Stimulated activated CD8-positive, alpha-beta memory T cell treated with anti-CD3 and anti-CD28 coated beads, Interleukin-4, amount 100 ng/mL, for 1 hour (primary cell): ENCODE results near the gene TNS1.
"Not testable (repeated sequence)": the region's sequence is repeated elsewhere in the genome, so short reads cannot be mapped to it uniquely, and the experiment has no call there.

Experiments used
- DNase-seq, 2 donors: peaks; one replicate each; pipeline ENCODE4 v3.0.0-alpha.2; 2020; ENCODE audit warnings: low read depth in 2 of 2, low spot score in 1 of 2

Gene TNS1

DNA sequence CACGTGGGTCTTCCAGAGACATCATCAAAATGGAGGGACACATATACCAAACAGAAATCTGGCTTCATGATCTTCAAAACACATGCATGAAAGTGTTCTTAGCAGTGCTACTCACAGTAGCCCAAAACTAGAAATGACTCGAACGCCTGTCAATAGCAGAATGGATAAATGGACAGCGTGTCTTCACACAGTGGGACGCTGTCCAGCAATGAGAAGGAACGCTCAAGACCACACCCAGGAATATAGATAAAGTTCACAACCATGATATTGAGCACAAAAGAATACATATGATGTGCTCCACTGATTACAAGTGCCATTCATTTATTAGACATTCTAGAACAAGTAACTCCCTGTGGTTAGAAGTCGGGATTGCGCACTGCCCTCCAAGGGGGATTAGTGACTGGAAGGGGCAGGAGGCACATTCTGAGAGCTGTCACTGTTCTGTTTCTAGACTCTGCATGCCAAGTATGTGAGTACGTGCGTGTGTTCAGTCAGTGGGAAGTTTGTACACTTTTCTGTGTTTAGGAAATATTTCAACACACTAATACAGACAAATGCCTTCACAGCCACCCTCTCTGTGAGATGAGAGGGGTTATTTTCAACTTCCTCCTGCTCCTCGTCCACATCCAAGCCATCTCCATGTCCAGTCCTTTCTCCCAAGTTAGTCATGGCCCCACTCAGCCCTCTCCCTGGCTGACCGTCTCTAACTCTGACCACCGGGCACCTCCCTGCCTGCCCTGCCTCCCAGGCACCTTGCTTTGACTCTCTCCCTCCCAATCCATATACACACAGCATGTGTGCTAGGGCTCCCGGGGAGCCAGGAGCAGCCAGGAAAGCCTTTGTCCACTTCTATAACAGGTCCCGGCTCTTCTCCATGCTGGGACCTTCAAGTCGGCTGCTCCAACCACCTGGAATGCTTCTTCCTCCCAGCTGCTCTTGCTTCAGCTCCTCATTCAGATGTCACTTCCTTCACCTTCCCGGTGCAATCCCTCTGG lies 26.9 kb upstream of the TNS1 start:
- DNase-seq = no peak

DNA sequence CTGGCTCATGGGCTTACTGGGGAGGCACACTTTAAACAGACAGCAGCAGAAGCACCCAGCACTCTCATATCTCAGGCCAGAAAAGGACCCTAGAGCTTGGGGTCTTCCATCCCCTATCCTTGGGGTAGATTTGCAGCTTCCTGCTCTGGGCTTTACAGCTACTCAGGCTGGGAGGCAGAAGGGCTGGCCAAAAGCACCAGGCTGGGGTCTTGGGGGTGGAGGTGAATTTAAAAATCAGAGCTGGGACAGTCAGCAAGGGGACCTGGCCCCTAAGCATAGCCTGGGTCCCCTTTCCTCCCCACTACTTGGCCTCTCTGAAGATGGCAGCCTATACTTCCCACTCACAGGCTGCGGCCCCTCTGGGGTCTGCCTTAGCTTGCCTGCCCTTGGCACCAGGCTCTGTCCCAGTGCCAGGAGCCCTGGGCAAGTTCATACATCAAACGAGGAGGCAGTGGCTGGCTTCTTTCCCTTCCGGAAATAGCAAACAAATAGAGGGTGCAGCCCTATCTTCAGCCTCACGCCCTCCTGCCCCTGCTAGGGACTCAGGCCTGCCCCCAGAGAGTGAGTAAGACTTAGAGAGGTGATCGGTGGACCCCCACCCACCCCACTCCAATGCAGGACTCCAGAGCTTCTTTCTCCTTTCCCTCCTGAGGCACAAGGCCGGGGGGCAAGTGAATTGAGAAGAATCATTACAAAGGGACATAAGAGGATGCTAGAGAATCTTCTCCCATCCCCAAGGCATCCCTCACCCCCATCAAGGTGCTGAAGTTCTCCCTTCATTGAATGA lies 26.0 kb upstream of the TNS1 start:
- no peak for DNase-seq

- DNase-seq = no peak
Measured at GRCh38 chr2:218028189-218028495, 25.3 kb upstream of the TNS1 start.

GRCh38 chr2:218027426-218028188 lies 24.8 kb upstream of the TNS1 start:
- no peak for DNase-seq

GRCh38 chr2:218026676-218027425 lies 24.1 kb upstream of the TNS1 start:
- no peak for DNase-seq

- DNase-seq = no peak
Measured at GRCh38 chr2:218026244-218026643, 23.4 kb upstream of the TNS1 start.

DNA sequence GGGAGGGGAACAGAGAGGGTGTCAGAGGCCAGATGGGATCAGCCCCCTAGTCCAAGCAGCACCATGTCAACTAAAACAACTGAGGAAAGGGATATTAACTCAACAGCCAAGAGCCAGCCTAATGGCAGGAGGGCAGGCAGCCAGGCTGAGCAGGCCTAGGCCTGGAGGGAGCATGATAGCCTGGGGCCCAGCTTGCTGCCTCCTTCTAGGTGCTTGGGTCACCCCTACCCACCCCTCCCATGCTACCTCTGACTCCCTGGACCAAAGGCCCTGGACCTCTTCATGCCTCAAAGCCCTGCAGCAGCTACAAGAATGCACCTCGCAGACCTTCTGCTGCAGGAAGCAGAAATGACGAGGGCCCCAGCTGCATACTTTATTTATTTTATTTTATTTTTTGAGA lies 22.1 kb upstream of the TNS1 start:
- no peak for DNase-seq

DNA sequence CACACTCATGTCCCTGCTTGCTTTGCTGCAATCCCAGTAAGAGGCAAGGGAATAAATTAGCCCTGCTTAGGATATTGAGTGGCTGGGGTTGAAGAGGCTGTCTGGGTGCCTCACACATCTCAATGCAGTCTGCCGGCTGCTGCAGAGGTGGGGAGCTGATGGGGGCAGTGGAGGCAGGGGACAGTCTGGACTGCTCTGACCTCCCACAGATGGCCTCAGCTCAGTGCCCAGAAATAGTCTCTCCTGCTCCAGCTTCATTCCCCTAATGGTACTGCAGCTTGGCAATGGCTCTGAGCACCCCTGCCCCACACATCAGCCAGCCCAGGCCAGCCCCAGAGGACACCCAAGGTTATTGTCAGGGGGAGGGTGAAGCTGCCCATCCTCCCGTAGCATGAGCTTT lies 21.5 kb upstream of the TNS1 start:
- DNase-seq = no peak

DNA sequence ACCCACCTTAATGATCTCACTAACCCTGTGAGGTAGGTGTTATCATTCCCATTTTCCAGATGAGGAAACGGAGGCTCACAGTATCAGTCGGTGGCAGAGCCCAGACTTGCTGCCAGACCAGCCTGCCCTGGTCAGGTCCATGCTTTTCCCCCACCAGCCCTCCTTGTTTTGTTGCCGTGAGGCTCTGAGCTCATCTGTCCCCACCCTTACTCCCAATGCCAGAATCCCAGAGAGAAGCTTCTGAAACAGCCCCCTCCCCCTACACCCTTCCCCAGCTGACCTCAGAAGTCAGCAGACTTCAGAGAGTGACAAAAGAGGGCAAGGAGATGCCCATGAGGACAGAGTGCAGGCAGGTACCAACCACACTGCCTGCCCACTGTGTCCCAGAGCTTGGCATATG lies 20.8 kb upstream of the TNS1 start:
- DNase-seq = no peak

GRCh38 chr2:218022851-218023530 lies 20.2 kb upstream of the TNS1 start:
- DNase-seq = no peak

- DNase-seq = no peak
Measured at GRCh38 chr2:218022131-218022850, 19.5 kb upstream of the TNS1 start.

GRCh38 chr2:218021536-218022071 lies 18.8 kb upstream of the TNS1 start:
- no peak for DNase-seq

DNA sequence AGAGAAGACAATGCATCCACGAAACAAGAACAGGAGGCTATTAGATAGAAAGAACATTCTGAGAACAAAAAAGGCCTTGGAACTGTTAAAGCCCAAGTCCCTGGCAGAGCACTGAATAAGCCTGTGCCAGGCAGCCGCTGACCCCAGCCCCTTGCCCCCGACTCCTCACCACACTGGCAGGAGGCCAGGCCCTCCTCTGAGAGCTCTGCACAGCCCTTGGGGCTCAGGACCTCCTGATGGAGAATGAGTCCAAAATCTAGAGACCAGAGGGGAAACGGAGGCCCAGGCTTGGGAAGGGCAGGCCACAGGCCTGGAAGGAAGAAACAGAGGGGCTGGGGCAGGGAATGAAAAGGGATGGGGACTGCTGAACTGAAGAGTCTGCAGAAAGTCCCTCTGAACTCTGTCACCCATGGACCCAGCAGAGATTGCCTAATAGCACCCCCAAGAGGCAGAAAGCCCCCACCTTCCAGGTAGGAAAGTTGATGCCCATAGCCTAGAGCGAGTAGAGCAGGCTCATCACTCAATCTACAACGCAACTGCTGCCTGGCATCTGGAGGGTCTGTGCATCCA lies 18.3 kb upstream of the TNS1 start:
- DNase-seq = no peak

GRCh38 chr2:218020281-218020680 lies 17.5 kb upstream of the TNS1 start:
- no peak for DNase-seq

DNA sequence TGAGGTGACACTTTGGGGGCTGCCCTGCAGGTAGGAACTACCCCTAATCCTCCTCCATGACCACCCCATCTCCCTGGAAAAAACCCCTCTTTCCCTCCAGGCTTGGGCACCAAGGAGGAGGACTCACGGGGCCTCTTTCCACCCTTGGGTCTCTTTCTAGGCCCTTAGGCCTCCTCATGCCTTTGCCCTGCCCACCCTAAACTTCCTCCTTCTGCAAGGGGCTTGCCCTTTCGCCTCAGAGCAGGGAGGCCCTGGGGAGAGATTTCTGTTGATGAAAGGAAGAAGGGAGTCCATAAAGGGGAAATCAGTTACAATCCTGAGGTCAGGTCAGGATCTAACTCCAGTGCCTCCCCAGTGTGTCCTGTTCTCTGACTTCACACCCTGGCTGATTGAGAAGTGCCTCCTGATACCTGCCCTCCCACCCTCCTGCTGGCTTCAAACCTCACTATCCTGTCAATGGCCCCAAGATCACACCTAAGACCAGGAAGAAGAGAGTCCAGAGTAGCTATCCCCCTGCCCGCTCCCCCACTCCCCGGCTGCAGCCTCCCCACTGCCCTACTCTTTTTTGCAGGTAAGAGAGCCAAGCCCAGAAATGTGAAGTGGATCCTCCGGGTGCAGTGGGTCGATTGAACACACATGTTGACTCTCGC lies 16.7 kb upstream of the TNS1 start:
- no peak for DNase-seq

DNA sequence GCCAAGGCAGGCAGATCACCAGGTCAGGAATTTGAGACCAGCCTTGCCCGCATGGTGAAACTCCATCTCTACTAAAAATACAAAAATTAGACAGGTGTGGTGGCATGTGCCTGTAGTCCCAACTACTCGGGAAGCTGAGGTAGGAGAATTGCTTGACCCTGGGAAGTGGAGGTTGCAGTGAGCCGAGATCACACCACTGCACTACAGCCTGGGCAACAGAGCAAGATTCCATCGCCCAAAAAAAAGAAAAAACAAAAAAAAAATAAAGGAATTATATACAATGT lies 16.0 kb upstream of the TNS1 start:
- DNase-seq = not testable (repeated sequence)

- DNase-seq = no peak
Measured at GRCh38 chr2:218017211-218018053, 14.6 kb upstream of the TNS1 start.

DNA sequence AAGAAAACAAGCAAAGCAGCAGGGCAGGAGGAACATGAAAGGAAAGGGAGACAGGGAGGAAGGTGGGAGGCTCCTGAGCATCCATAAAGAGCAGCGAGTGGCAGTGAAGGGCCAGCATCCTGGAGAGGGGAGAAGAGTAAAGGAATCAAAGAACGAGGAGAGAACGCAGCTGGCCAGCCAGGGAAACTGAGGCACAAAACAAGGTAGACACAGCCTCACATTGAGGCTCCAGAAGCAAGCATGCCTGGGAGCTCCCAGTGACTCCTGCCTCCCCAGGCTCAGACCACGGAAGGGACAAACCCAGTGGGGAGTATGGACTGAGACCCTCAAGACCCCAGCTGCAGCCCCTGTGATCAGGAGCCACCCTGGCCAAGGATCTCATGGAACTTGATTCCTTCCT lies 14.0 kb upstream of the TNS1 start:
- DNase-seq = no peak
